Activated CD8-positive, alpha-beta memory T cell treated with anti-CD3 and anti-CD28 coated beads for 36 hours (primary cell): ENCODE results near the gene PDP2. TPM values are rescaled to one million over a fixed set of nuclear protein-coding genes. Genes with fewer than 3 reads are reported as not detected.

Experiments
- CTCF ChIA-PET: fragments of 350-600 bp; sonication (Branson Sonifier 250); formaldehyde crosslinking; loops from one replicate; lab custom pipeline; 2021; ENCODE audit warnings: antibody characterized with exemption; lab: Charles Lee
- POLR2A ChIA-PET: fragments of 350-600 bp; sonication (Branson Sonifier 250); formaldehyde crosslinking; loops from one replicate; lab custom pipeline; 2021; ENCODE audit warnings: antibody characterized with exemption; lab: Charles Lee
- total RNA-seq, 2 experiments: library from RNA; stranded (reverse); gene quantifications; one replicate each; pipeline ENCODE4 v1.2.3, GENCODE V29; 2021

Gene PDP2
- total RNA-seq, 2 experiments from 2014 or later = 28.9 to 30.4 TPM

- ChIA-PET POLR2A (interaction anchor here (0.6 kb wide), 1 partner anchor 39 kb away, joined by 3 read pairs; no protein-coding TSS in a partner anchor), CTCF (interaction anchor here (1.5 kb wide), 1 partner anchor 60 kb away, joined by 3 read pairs; no protein-coding TSS in a partner anchor)
These were observed 54.6 kb downstream of the PDP2 start for GRCh38 chr16:66934839-66935313.

- ChIA-PET CTCF (no interaction called here), POLR2A (no interaction called here)
These were observed 55.1 kb downstream of the PDP2 start, which contains the start of gene CES2 for GRCh38 chr16:66935314-66936011. Gene CES2 (plus strand): TSS chr16:66935516. CDS start chr16:66935636, 120 bp downstream.

- POLR2A ChIA-PET = no interaction called here
- CTCF ChIA-PET = interaction anchor here (1.0 kb wide), 1 partner anchor 223 kb away, joined by 3 read pairs; no protein-coding TSS in a partner anchor
These were observed 56.1 kb downstream of the PDP2 start for GRCh38 chr16:66936462-66936861.

GRCh38 chr16:66936889-66937554 is 56.7 kb downstream of the PDP2 start:
- CTCF ChIA-PET = interaction anchor here (0.6 to 1.0 kb wide), 2 partner anchors 10 to 222 kb away, joined by 3 read pairs; no protein-coding TSS in a partner anchor
- POLR2A ChIA-PET = no interaction called here

- POLR2A ChIA-PET = no interaction called here
- CTCF ChIA-PET = interaction anchor here (0.6 kb wide), 1 partner anchor 10 kb away, joined by 3 read pairs; no protein-coding TSS in a partner anchor
These were observed 57.5 kb downstream of the PDP2 start for GRCh38 chr16:66937725-66938337.

- ChIA-PET CTCF (no interaction called here), POLR2A (no interaction called here)
These were observed 59.1 kb downstream of the PDP2 start for GRCh38 chr16:66939366-66939765.

GRCh38 chr16:66940236-66940635 is 59.9 kb downstream of the PDP2 start:
- POLR2A ChIA-PET = no interaction called here
- CTCF ChIA-PET = no interaction called here

Other genes with a start within 250 kb of the PDP2 start
- gene CMTM4, start 183.8 kb upstream of the PDP2 start, total RNA-seq = 1 to 10 TPM; 3.8 to 4.0 TPM
- 10 to 100 TPM; 44.7 to 48.5 TPM for gene DYNC1LI2, start 128.9 kb upstream of the PDP2 start, total RNA-seq
- gene TERB1, start 78.9 kb upstream of the PDP2 start, total RNA-seq = under 1 TPM in 1 of 2 experiments, not detected in 1; 0.30 TPM
- gene NAE1, start 49.5 kb upstream of the PDP2 start, total RNA-seq = 100 to 1,000 TPM; 111 to 122 TPM
- not detected for gene CA7, start 36.1 kb upstream of the PDP2 start, total RNA-seq
- gene CDH16, start 38.4 kb downstream of the PDP2 start, total RNA-seq = not detected
- gene RRAD, start 45.0 kb downstream of the PDP2 start, total RNA-seq = under 1 TPM; 0.32 to 0.50 TPM
- 100 to 1,000 TPM; 174 to 177 TPM for gene CIAO2B, start 53.9 kb downstream of the PDP2 start, total RNA-seq
- gene CES2, start 55.0 kb downstream of the PDP2 start, total RNA-seq = 10 to 100 TPM; 25.0 to 28.7 TPM
- gene CES3, start 80.8 kb downstream of the PDP2 start, total RNA-seq = under 1 TPM; 0.31 to 0.57 TPM
- gene CES4A, start 108.1 kb downstream of the PDP2 start, total RNA-seq = 1 to 10 TPM; 4.5 to 5.2 TPM
- gene CBFB, start 148.6 kb downstream of the PDP2 start, total RNA-seq = 100 to 1,000 TPM; 140 to 147 TPM
- gene PHAF1, start 229.4 kb downstream of the PDP2 start, total RNA-seq = 10 to 100 TPM; 18.1 to 20.0 TPM